HG03575 (cell line): Measurements from ENCODE around the gene MYO18A.

Source experiments
- ATAC-seq: cut with Tn5 transposase; IDR thresholded peaks from one replicate; pipeline ENCODE4 v1.9.1; 2021; ENCODE audit not compliant: unreplicated experiment, insufficient number of reproducible peaks, low FRiP score; ENCODE audit errors: extremely low read depth

Gene MYO18A

DNA sequence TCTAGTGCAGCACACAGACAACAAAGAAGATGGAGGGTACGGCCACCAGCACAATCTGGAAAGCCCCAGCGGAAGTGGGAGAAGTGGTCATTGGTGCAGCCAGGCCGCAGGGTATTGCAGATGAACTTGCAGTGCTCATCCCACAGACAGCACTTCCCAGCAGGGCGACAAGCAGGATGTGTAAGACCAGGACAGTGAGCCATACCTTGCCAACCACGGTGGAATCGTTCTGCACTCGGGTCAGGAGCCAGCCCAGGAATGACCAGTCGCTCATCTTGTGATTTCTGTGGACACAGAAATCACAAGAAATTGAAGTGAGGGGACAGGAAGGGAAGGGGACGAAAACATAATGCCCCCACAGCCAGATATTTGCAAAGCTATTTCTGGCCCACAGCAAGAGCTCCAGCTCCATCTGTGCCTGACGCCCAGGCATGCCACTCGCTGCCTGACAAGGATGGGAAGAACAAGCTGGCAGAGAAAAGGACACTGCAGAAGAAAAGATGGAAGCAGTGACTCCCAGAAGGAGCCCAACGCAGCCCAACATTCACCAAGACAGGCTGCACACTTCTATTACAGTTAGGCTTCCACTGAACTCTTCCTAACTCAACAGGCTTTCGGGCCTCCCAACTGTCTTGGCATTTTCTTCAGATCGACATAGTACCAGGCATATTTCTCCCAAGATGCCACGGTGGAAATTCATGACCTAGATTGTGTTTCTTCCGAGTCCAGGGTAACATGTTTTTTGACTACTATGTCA, 17.5 kb upstream of the MYO18A start:
- no peak for ATAC-seq

DNA sequence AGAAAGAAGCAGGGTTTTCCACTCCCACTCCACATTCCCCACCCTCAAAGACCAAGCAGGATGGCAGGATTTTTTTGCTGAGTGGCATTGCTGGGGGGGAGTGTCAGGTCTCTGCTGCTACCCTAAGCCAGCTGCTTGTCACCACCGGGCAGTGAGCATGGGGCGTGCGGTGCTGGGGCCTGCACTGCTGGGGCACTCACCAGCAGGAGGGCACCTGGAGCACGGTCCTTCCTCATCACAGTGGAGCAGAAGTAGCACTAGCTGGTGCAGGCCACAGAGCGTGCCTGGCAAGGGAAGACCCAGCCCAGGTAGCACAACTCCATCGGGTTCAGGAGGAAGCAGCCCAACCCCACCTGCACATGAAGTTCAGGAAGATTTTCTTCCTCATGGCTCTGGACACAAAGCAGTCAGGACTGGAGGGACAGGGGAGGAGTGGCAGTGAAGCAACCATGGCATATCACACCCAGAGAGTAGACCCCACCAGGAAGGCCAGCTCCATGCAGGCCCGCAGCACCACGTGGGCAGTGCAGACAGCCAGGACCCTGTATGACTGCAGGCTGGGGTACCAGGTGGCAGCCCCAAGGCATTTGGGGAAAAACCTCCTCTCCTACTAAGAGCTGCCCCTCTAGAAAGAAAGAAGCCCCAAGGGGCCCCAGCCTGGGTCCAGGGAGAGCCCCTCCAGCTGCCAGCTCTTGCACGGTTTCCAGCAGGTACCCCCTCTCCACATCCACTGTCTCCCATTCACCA, 16.7 kb upstream of the MYO18A start:
- ATAC-seq: no peak

DNA sequence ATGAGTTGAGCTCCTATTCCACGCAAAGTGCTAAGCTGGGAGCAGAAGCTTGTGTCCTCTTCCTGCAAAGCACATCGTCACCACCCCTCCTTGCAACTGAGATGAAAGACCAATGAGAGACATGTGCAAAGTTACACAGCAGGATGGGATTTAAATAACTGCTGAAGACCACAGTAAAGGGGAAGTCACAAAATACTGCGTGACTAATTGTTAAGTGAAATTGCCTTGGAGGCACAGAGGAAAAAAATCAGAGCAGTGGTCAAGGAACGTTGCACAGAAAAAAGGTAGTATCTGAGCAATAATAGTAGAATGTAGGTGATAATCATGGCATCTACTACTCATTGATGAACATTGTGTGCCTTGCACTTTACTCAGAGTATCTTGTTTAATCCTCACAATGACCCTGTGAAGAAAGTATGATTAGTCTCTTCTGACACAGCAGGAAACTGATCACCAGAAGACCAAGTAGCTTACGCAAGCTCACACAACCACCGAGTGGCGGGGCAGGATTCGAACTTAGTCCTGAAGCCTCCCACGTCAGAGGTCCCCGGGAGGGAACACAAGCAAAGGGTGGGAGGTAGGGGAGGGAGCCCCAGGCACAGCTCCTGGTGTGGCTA, 15.4 kb upstream of the MYO18A start:
- ATAC-seq: no peak

DNA sequence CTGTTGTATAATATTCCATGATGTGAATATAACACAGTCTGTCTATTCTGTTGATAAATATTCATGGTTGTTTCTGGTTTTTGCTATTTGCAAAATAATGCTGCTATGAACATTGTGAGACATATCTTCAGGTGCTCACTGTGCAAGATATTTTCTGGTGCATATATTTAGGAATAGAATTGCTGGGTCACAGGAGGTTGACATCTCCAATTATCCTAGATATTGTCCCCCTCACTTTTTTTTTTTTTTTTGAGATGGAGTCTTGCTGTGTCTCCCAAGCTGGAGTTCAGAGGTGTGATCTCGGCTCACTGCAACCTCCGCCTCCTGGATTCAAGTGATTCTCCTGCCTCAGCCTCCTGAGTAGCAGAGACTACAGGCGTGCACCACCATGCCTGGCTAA, 14.5 kb upstream of the MYO18A start:
- ATAC-seq: no peak

DNA sequence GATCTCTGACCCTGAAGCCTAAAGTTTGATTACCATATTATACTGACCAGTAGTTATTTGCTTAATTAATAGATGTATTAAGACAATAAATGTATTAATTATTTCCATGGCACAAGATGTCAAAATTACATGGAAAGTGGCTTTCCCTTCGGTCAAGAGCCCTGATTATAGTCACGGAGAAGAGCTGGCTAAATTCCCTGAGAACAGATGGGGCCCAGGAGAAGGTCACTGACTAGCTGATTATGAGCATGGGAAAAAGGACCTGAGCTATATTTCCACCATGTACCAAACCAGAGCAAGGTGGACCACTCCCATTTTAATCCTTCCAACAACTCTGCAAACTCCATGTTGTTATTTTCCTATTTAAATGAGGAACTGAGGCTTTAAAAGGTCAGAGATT, 12.9 kb upstream of the MYO18A start:
- no peak for ATAC-seq

DNA sequence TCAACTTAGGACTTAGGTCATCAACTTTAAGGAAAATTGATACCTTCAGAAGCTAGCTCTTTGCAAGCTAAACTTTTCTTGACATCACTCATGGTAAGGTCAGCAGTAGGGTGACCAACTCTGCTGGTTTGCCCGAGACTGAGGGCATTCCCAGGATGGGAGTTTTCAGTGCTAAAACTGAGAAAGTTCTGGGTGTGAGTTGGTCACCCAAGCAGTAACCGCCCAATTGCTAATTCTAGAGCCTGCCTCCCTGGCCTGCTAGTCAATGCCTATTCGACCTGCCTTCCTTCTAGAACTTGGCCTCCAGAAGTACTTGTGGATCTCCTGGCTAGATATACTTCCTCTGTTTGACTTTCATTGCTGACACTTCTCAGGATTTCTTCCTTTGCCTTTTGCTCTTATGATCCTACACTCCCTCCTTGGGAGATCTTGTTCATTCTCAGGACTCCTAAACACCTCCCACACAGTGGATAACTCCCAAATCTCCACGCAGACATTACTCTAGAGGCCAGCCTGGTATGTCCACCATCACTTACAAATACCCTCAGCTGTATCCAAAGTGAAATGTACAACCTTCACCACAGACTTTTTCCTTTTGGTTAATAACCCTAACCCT, 10.5 kb upstream of the MYO18A start:
- no peak for ATAC-seq

DNA sequence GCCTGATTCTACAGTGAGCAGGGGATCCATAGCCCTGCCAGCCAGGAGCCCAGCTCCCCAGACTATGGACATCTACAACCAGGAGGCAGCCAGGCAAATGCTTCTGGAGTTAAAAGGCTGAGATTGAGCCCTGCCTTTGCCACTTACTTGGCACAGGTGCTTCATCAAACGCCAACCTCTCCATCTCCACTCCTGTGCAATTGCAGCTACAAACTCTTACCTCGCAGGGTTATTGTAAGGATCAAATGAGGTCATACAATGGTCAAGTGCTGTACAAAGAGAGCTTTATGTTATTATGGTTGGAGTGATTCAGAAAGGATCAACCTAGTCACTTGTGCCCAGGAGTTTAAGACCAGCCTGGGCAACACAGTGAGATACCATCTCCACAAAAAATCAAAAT, 9.8 kb upstream of the MYO18A start:
- ATAC-seq: no peak

DNA sequence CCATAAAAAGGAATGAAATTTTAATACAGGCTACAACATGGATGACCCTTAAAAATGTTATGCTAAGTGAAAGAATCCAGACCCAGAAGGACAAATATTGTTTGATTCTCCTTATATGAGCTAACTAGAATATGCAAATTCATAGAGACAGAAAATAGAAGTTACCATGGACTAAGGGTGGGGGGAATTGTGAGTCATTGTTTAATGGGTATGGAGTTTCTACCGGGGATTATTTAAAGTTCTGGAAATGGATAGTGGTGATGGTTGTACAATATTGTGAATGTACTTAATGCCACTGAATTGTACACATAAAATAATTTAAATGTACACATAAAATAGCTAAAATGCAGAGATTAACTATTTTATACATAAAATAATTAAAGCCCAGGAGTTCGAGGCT, 9.2 kb upstream of the MYO18A start:
- no peak for ATAC-seq

DNA sequence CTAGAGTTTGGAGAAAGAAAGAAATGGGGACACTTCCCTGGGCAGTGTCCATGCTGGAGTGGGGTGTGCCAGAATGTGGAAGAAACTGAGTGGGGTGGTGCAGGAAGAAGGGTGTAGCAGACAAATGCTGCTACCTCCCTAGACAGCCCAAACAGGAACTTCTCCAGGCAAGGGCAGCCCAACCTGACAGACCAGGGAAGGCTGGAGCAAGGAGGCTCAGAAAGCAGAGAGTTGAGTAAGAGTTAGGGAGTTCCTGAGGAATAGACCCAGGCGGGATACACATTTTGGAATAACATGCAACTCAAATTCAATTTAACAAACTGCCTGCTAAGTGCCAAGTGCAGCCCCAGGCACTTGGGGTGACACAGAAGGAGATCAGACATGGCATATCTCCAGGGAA, 1.0 kb upstream of the MYO18A start:
- no peak for ATAC-seq

DNA sequence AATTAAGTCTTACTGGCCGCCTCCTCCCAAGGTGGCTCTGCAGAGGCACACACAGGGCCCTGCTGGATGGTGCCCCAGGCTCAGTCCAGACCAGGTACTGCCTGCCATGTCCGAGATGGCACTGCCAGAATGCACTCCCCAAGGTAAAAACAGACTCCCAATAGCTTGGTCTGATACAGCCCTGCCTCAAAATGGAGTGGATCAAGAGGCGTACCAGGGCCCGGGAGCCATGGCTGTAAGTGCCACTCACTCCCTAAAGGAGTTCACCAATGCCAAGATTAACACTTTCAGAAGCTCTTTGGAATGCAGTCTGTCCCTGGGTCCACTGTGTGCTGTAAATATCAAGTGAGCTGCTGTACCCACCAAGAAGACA, 576 bp upstream of the MYO18A start:
- no peak for ATAC-seq

DNA sequence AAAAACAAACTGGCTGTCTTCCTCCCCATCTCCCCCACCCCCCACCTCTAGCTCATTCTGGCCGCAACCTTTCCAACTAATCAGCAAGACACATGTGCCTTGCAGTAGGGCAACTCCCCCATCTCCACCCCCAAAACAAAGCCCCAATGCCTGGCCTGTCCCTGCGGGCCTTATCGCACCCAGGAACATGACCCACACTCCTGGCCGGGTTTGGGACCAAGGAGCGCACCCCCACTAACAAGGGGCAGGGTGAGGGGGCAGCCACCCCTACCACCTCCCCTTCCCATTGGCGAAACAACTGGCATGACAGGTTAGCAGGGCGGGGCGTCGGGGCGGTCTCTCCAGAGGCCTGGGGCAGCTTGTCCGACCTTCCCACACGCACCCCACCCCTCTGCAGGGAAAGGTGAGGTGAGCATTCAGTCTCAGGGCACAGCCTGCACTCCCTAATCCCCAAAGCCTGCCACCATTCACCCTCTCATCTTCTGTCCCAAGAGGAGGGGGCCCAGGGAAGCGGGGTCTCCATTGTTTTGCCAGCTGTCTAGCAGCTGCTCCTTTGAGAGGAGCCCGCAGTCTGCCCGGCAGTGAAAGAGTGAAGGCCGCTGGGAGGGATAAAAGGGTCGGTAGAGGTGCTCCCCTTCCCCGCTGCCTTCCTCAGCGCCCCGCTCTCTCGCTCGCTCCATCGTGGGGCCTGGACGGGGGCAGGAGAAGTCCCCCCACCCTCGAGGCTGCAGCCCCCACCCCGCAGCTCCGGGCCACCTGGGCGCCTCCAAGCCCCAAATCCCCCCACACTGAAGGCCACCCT, 765 bp downstream of the MYO18A start:
- no peak for ATAC-seq

DNA sequence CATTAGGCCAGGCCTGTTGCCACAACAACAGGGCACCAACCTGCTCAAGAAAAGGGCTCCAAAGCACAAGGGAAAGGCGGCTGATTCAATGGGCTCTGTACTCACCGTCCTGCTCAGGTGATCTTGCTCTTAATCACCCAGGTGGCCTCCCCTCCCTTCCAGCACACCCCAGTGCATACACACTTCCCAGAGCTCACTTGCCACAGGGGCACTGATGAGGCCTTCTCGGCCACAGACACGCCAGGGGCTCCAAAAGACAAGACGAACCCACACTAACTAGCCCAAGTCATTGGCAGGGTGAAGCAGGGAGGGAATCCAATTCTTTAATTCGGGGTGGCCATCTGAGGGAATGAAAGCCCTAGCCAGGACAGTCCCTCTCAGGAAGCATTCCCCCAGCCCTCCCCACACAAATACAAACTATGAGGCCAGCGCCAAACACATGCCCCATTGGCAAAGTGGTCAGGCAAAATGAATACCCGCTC, 1.4 kb downstream of the MYO18A start:
- ATAC-seq: no peak

DNA sequence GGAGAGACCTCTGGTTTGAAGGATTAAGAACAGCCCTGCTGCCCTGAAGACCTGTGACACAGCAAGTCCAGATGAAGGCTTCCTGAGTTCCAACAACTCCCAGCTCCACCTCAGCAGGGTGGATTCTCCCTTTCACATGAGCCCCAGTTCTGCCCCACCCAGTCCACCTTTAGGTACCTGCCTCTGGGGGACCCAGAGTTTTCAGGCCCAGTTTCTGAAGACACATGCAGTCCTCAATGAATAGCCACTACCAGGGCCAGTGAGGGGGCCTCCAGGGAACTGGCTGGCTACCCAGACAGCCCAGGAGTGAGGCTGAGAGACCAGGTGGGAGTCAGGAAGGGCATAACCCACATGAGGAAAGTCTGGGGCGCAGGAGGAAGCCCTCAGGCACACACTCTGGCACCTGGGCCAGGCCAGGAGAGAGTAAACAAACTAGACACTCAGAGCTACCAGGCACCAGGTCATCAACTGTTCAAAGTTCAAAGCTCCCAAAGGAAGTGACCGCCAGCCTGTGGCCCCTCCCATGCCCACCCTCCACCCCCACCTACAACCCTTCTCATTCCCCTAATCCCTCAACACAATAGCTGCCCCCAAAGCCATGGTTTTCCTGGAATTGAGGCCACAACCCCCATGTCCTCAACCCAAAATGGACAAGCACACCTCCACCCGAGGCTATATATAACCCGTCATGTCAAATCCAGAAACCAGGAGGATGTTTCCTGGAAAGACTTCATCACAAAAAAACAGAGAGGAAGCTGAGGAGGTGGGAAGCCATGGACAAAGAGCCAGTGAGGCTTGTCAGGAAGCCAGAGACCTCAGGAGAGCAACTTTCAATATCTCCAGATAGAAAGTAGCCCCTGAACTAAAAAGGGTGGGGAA, 2.1 kb downstream of the MYO18A start:
- no peak for ATAC-seq

DNA sequence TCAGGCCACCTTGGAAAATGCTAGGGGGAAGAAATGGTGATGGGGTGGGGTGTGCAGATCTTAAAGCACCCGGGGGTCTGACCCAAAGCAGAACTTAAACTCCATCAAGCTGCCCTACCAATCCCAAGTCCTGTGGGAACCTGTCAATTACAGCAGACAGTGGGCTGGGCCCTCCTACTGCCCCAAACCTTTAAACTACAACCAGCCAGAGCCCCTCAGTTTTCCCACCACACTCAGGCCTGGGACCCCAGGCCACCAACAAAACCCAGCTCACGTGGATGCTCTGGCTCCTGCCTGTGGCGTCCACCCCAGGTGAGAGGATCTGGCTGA, 2.7 kb downstream of the MYO18A start:
- ATAC-seq: no peak

DNA sequence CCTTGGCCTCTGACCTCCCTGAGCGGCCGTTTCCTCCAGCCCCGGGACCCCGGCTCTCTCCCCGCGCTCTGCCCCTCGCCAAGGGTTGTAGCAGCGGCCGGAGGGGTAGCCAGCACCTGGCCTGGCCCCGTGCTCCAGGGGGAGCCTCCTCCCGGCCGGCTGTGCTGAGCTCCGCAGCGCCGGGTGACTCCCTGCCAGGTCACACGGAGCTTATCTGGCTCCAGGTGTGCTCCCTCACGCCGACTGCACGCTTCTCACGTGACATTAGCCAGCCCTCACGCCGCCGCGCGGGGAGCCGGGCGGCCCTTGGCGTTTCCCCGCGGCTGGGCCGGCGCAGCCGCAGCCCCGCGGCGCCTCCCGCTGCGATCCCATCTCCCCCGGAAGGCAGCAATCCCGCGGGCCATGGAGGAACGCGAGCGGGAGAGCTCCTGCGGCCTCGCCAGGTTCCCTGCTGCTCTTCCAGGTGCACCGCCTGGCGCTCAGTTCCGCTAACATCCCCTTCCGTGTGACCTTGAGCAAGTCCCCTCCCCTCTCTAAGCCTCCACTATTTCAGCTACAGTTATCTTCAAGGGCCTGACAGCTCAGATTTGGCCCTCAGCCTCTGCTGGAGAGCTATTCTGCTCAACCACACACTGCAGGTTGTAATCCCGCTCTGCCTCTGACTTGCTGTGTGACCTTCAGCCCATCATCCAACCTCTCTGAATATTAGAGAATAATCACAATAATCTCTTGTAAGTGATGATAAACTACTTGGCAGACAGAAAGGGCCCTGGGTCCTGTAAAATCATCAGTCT, 3.4 kb downstream of the MYO18A start:
- no peak for ATAC-seq

DNA sequence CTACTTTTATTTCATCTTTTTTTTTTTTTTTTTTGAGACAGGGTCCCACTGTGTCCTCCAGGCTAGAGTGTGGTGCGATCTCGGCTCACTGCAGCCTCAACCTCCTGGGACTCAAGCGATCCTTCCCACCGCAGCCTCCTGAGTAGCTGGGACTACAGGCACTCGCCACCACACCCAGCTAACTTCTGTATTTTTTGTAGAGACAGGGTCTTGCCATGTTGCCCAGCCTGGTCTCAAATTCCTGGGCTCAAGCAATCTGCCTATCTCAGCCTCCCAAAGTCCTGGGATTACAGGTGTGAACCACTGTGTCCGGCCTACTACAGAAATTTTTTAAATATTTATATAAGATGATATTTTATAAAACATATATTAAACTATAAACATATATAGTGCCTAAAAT, 4.8 kb downstream of the MYO18A start:
- no peak for ATAC-seq

DNA sequence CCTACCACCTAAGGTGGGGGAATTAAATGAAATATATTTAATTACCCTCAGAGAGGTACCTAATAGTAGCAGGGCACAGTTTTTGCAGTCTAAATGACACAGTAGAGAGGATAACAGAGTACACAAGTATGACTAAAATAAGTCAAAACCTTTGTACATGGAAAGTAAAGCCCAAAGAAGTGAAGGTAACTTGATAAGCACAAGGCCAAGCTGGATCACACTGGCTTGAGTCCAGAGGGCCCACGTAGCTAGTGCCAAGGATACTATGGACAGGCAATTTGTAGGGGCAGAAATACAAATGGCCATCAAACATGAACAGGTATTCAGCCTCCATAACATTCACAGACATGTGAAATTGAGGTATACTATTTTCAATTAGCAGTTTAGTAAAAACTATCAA, 7.6 kb downstream of the MYO18A start:
- ATAC-seq: no peak

DNA sequence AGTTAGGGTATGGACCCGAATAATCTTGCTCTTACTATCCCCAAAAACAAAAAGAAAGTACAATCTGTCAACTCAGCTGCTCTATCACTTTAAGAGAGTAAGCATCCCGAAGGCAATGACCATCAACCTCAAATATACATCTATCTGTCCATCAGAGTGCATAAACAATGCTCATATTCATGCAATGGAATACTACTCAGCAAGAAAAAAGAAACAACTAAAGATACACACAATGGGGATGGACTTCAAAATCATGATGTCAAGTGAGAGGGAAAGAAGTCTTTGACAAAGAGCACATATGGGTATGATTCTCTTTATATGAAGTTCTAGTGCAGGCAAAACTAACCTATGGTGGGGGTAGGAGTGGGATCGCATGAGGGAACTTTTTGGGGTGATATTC, 9.5 kb downstream of the MYO18A start:
- no peak for ATAC-seq
